Peyer's patch (tissue), 4 donors: ENCODE measurements around the gene KCNQ5.

Experiments used
- POLR2A ChIP-seq, 2 donors: fragments of 450-650 bp; IDR thresholded peaks; one replicate each; pipeline ENCODE4 v1.5.1; 2017; ENCODE audit warnings: antibody characterized with exemption in 2 of 2, mild to moderate bottlenecking in 2 of 2, moderate library complexity in 2 of 2
- TF ChIP-seq, protein P1 (sequence below), 6 experiments: fragments of 450-650 bp in 4 of 6; fragments of 200-600 bp in 2 of 6; sonication (generic) in 1 of 6; IDR thresholded peaks; one replicate each; pipeline ENCODE4 v1.5.1; 2017 to 2019; ENCODE audit warnings: antibody characterized with exemption in 6 of 6, mild to moderate bottlenecking in 3 of 6, moderate library complexity in 1 of 6

DNA sequence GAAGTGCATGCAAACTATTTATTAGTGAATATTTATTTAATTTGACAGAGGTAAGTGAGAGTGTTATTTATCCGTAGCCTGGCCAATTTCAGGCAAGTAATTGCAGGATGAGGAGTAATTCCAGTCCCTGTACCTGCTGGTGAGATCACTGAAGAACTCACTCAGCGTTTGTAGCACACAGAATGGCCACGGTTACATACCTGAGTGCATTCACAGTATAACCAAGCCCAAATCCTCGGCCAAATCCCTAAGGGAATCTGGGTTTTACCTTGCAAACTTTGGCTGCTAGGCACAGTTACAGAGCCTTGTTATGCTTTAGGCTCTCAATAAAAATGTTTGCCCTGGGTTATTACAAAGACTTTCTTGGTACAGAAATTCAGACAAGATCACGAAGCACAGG, 93.3 kb downstream of the KCNQ5 start:
- TF ChIP-seq, protein P1, sequence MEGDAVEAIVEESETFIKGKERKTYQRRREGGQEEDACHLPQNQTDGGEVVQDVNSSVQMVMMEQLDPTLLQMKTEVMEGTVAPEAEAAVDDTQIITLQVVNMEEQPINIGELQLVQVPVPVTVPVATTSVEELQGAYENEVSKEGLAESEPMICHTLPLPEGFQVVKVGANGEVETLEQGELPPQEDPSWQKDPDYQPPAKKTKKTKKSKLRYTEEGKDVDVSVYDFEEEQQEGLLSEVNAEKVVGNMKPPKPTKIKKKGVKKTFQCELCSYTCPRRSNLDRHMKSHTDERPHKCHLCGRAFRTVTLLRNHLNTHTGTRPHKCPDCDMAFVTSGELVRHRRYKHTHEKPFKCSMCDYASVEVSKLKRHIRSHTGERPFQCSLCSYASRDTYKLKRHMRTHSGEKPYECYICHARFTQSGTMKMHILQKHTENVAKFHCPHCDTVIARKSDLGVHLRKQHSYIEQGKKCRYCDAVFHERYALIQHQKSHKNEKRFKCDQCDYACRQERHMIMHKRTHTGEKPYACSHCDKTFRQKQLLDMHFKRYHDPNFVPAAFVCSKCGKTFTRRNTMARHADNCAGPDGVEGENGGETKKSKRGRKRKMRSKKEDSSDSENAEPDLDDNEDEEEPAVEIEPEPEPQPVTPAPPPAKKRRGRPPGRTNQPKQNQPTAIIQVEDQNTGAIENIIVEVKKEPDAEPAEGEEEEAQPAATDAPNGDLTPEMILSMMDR (IDR thresholded peaks at IDR 0.05), result no peak
- TF ChIP-seq POLR2A (IDR thresholded peaks at IDR 0.05), result no peak
